Panc1 (cell line): ENCODE measurements around the gene COL6A3. TPM values are rescaled to one million over a fixed set of nuclear protein-coding genes. Genes with fewer than 3 reads are reported as not detected.

Source experiments
- ATAC-seq: fragments of 200-7000 bp; cut with Tn5 transposase; 2 replicates; pipeline ENCODE4 v1.9.1; 2020; ENCODE audit warnings: mild to moderate bottlenecking, moderate library complexity
- BruUV-seq: library from RNA; stranded (reverse); fragments of 400-500 nt; replicated peaks from 2 replicates; lab custom pipeline; 2021; lab: Mats Ljungman, UMichigan
- CTCF ChIA-PET: fragments of 300-600 bp; sonication (Branson Sonifier 250); formaldehyde crosslinking; loops from one replicate; lab custom pipeline; 2022; ENCODE audit warnings: antibody characterized with exemption; lab: Charles Lee
- POLR2A ChIA-PET: fragments of 300-600 bp; sonication (Branson Sonifier 250); formaldehyde crosslinking; loops from one replicate; lab custom pipeline; 2022; ENCODE audit warnings: antibody characterized with exemption; lab: Charles Lee
- DNase-seq: peaks from one replicate; pipeline ENCODE4 v3.0.0-alpha.2; 2010; ENCODE audit warnings: low read depth, low spot score
- H3K27ac ChIP-seq: 2 replicates; pipeline ENCODE4 v1.5.1; 2011; ENCODE audit warnings: mild to moderate bottlenecking, low read length, inconsistent platforms
- H3K27me3 ChIP-seq: fragments of 200-500 bp; sonication (Bioruptor generic); 2 replicates; pipeline ENCODE4 v1.6.0; 2014; ENCODE audit warnings: low read length, inconsistent platforms; ENCODE audit not compliant: control insufficient read depth, insufficient read depth
- H3K36me3 ChIP-seq: fragments of 200-500 bp; sonication (Bioruptor generic); 2 replicates; pipeline ENCODE4 v1.5.1; 2014; ENCODE audit warnings: inconsistent platforms, mild to moderate bottlenecking, low read length, moderate library complexity; ENCODE audit not compliant: control insufficient read depth, insufficient read depth
- H3K4me1 ChIP-seq: 2 replicates; pipeline ENCODE4 v1.5.1; 2011; ENCODE audit warnings: inconsistent platforms, mild to moderate bottlenecking, low read length, moderate library complexity; ENCODE audit not compliant: control insufficient read depth, insufficient read depth
- H3K4me3 ChIP-seq, 2 experiments: 2 replicates each; pipeline ENCODE4 v1.5.1; 2011 to 2012; ENCODE audit warnings: low read depth in 2 of 2, low read length in 2 of 2, mild to moderate bottlenecking in 2 of 2, inconsistent platforms in 1 of 2, moderate library complexity in 1 of 2
- H3K9me3 ChIP-seq: fragments of 200-500 bp; sonication (Bioruptor generic); 2 replicates; pipeline ENCODE4 v1.5.1; 2014; ENCODE audit warnings: low read depth, mild to moderate bottlenecking, inconsistent platforms, low read length, moderate library complexity; ENCODE audit not compliant: control insufficient read depth, insufficient read depth
- POLR2AphosphoS5 ChIP-seq: IDR thresholded peaks from 2 replicates; pipeline ENCODE4 v1.6.1; 2012; ENCODE audit warnings: mild to moderate bottlenecking, low read depth, low read length, moderate library complexity
- TCF7L2 ChIP-seq: IDR thresholded peaks from 2 replicates; pipeline ENCODE4 v1.6.1; 2011; ENCODE audit warnings: mild to moderate bottlenecking, low read depth, low read length, inconsistent platforms
- in situ Hi-C: cut with HindIII; loops from 2 replicates; pipeline ENCODE4 v1.10.0; 2016; ENCODE audit warnings: low sequenced_read_pairs, low pct_unique_long_range_greater_than_20kb
- intact Hi-C: fragments of 100-400 bp; cut with micrococcal nuclease; formaldehyde crosslinking; loops from one replicate; pipeline ENCODE4 v1.10.0; 2022; ENCODE audit not compliant: unreplicated experiment
- total RNA-seq: library from RNA; stranded (reverse); gene quantifications from one replicate; pipeline ENCODE4 v1.2.1, GENCODE V29; 2021; ENCODE audit not compliant: unreplicated experiment
- TF ChIP-seq, protein P1 (sequence below): fragments of 450-650 bp; IDR thresholded peaks from 2 replicates; pipeline ENCODE4 v1.5.1; 2017; ENCODE audit warnings: mild to moderate bottlenecking
- TF ChIP-seq, protein P2 (sequence below), 2 experiments: IDR thresholded peaks; 2 replicates each; pipeline ENCODE4 v1.6.1; 2011 to 2012; ENCODE audit warnings: low read depth in 2 of 2, control low read depth in 1 of 2, low read length in 1 of 2, mild to moderate bottlenecking in 1 of 2, moderate library complexity in 1 of 2; ENCODE audit not compliant: insufficient read depth in 1 of 2

Gene COL6A3
- total RNA-seq, 1 experiment from 2014 or later = 0.69 TPM

DNA sequence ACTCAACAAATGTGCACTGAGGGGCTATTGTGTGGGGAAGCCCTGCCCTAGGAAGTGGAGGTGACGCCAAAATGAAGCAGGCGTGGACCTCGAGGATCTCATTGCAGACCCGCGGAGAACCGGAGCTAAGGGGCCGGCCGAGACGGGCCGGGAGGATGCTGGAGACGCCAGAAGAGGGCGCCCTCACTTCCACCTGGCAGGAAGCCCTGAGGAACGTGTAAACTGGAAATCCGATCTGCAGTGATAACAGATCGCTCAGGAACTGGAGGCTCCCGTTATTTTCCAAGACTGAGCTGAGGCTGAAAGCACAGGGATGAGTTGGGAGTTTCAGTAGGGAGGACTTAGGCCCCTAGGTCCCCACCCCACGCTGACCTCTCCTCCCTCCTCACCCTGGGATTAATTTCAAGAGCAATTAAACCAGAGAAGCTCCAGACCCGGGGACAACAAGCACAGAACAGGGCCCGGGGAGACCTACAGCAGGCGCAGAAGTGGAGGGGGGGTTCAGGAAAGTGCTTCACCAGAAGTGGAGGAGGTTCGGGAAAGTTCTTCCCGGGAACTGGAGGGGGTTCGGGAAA lies 7.7 kb upstream of the COL6A3 start:
- H3K27ac ChIP-seq = peak overlapping the region; percentile 60; the same call in 1 of the 2 replicates
- H3K4me3 ChIP-seq = no peak overlapping the region
- H3K9me3 ChIP-seq = no peaks in the 10 kb centered on the region
- BruUV-seq = no TSS peak
- ChIA-PET CTCF (interaction anchor here (0.7 to 1.7 kb wide), 5 partner anchors 10 to 150 kb away, joined by 3 to 10 read pairs (median 5); no protein-coding TSS in a partner anchor), POLR2A (interaction anchor here (0.7 kb wide), 1 partner anchor 15 kb away, joined by 6 read pairs; no protein-coding TSS in a partner anchor)
- in situ Hi-C loops (no loop called here), intact Hi-C loops (no loop called here)
- no peaks in the 10 kb centered on the region for H3K36me3 ChIP-seq
- ATAC-seq (peak; percentile 85), DNase-seq (no peak)
- H3K4me1 ChIP-seq = no peaks in the 10 kb centered on the region
- TF ChIP-seq, protein P1, sequence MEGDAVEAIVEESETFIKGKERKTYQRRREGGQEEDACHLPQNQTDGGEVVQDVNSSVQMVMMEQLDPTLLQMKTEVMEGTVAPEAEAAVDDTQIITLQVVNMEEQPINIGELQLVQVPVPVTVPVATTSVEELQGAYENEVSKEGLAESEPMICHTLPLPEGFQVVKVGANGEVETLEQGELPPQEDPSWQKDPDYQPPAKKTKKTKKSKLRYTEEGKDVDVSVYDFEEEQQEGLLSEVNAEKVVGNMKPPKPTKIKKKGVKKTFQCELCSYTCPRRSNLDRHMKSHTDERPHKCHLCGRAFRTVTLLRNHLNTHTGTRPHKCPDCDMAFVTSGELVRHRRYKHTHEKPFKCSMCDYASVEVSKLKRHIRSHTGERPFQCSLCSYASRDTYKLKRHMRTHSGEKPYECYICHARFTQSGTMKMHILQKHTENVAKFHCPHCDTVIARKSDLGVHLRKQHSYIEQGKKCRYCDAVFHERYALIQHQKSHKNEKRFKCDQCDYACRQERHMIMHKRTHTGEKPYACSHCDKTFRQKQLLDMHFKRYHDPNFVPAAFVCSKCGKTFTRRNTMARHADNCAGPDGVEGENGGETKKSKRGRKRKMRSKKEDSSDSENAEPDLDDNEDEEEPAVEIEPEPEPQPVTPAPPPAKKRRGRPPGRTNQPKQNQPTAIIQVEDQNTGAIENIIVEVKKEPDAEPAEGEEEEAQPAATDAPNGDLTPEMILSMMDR = peak; percentile 82
- no peak for TF ChIP-seq POLR2AphosphoS5
- no peaks in the 10 kb centered on the region for H3K27me3 ChIP-seq

DNA sequence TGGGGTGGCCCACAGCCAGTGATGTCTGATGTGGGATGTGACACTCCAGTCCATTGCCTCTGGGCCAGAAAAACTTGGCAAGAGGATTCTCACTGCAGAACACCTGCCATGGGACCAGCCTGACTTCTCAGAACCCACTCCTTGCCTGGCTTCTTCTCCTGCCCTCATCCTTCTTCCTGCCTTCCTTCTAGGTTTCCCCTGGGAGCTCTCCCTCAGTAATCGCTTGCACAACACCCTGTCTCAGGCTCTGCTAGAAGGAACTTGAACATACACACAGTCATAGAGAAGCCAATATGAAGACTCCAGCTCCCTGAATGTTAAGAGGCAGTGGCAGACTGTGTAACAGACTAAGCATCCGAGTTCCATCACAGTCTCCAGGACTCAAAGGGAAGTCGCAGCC lies 4.3 kb upstream of the COL6A3 start:
- no peak overlapping the region for H3K4me3 ChIP-seq
- no peaks in the 10 kb centered on the region for H3K36me3 ChIP-seq
- intact Hi-C loops = no loop called here
- in situ Hi-C loops = no loop called here
- H3K27ac ChIP-seq = no peak overlapping the region
- H3K9me3 ChIP-seq = no peaks in the 10 kb centered on the region
- DNase-seq = no peak
- POLR2A ChIA-PET = no interaction called here
- no TSS peak for BruUV-seq
- no peaks in the 10 kb centered on the region for H3K4me1 ChIP-seq
- CTCF ChIA-PET = interaction anchor here (0.7 kb wide), 1 partner anchor 153 kb away, joined by 3 read pairs; no protein-coding TSS in a partner anchor
- ATAC-seq = peak; percentile 28; the same call in 1 of the 2 replicates
- TF ChIP-seq, protein P1 = no peak
- TF ChIP-seq TCF7L2 = no peak
- TF ChIP-seq, protein P2, sequence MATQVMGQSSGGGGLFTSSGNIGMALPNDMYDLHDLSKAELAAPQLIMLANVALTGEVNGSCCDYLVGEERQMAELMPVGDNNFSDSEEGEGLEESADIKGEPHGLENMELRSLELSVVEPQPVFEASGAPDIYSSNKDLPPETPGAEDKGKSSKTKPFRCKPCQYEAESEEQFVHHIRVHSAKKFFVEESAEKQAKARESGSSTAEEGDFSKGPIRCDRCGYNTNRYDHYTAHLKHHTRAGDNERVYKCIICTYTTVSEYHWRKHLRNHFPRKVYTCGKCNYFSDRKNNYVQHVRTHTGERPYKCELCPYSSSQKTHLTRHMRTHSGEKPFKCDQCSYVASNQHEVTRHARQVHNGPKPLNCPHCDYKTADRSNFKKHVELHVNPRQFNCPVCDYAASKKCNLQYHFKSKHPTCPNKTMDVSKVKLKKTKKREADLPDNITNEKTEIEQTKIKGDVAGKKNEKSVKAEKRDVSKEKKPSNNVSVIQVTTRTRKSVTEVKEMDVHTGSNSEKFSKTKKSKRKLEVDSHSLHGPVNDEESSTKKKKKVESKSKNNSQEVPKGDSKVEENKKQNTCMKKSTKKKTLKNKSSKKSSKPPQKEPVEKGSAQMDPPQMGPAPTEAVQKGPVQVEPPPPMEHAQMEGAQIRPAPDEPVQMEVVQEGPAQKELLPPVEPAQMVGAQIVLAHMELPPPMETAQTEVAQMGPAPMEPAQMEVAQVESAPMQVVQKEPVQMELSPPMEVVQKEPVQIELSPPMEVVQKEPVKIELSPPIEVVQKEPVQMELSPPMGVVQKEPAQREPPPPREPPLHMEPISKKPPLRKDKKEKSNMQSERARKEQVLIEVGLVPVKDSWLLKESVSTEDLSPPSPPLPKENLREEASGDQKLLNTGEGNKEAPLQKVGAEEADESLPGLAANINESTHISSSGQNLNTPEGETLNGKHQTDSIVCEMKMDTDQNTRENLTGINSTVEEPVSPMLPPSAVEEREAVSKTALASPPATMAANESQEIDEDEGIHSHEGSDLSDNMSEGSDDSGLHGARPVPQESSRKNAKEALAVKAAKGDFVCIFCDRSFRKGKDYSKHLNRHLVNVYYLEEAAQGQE (IDR thresholded peaks at IDR 0.05; ENCODE audit: insufficient read depth in 1 of 2, low read depth in 2 of 2, low read length in 1 of 2) = no peak
- no peaks in the 10 kb centered on the region for H3K27me3 ChIP-seq
